ENCODE data around the gene ZMYND8. TPM values are rescaled to one million over a fixed set of nuclear protein-coding genes. Genes with fewer than 3 reads are reported as not detected.
A peak's percentile ranks its signal among the peaks of the same experiment; 100 is the strongest.

Gene ZMYND8
- total and polyA plus RNA-seq, 2 donors (not counting 1 experiment from before 2014, with no cell fraction given): 12.6 to 13.0 TPM

GRCh38 chr20:47361057-47361915, 4.8 kb upstream of the ZMYND8 start:
- Histone ChIP-seq H3K79me2 (ENCODE audit: control insufficient read depth, insufficient read depth, low read length) (peaks cover 2% of the 10 kb centered on the region), H3K36me3 (ENCODE audit: control insufficient read depth, insufficient read depth, low read length) (no peaks in the 10 kb centered on the region), H3K4me1 (ENCODE audit: control insufficient read depth, extremely low read depth, insufficient read depth, low read length) (peaks cover 39% of the 10 kb centered on the region), H3K4me3 (replicated peaks in 1 of 4; ENCODE audit: control extremely low read depth in 1 of 4, insufficient read depth in 1 of 4, low read depth in 3 of 4, low read length in 4 of 4) (no peak overlapping the region), H3K9ac (ENCODE audit: insufficient read depth, low read length) (peak overlapping the region; percentile 27), H3K9me3 (ENCODE audit: control insufficient read depth, insufficient read depth, low read depth, low read length) (no peaks in the 10 kb centered on the region), H3K4me2 (ENCODE audit: extremely low read depth, insufficient read depth, low read length) (peak overlapping the region; percentile 73), H3K27me3 (ENCODE audit: control insufficient read depth, insufficient read depth, low read length) (no peaks in the 10 kb centered on the region), H3K27ac (ENCODE audit: insufficient read depth, low read length) (peak overlapping the region; percentile 95), H4K20me1 (ENCODE audit: control insufficient read depth, extremely low read depth, insufficient read depth, low read length) (no peaks in the 10 kb centered on the region), H2AFZ (ENCODE audit: low read length) (peak overlapping the region; percentile 90)
- DNase-seq (ENCODE audit: low read depth in 2 of 2): peak in 1 of 2 donors; percentile 4
- TF ChIP-seq CTCF (conservative IDR thresholded peaks at IDR 0.05 in 1 of 2, IDR thresholded peaks at IDR 0.05 in 1 of 2; ENCODE audit: low read depth in 1 of 2, low read length in 2 of 2): no peak

DNA sequence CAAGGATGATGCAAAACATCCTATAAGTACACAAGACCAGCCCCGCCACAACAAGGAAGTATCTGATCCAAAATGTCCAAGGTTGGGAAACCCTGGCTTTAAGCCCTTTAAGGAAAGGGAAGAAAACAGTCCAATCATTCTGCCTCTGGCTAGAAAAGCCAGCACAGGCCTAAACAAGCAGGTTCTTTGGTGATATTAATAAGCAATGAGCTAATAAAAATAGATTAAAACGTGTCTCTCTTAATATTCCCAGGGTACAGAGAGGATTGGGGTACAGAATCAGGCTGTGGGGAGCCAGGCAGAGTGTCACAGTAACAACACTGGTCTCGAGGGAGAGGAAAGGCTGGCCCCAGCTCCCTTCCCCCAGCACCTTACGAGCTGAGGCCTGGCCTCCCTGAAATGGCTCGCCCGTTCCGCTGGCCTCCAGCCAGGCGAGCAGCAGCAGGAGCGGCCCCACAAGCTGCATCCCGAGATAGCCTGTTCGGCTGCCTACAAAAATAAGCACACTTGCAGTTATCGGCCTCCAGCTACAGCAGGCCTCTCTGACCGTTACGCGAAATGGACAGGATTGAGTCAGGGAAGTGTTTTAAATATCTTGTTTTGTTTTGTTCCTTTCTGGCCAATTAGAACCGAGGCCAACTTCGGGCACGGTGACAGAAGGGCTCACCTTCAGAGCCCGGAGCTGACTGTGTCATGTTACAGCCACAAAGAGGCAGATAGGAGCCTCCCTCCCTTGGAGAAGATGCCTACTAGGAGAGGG, 4.0 kb upstream of the ZMYND8 start:
- TF ChIP-seq EZH2 (IDR thresholded peaks at IDR 0.05; ENCODE audit: low read length, missing control alignments) (no peak), CTCF (conservative IDR thresholded peaks at IDR 0.05 in 1 of 2, IDR thresholded peaks at IDR 0.05 in 1 of 2; ENCODE audit: low read depth in 1 of 2, low read length in 2 of 2) (no peak)
- peak; percentile 96 to 98 for DNase-seq (ENCODE audit: low read depth in 2 of 2)
- peak overlapping the region; percentile 73 for H3K4me2 ChIP-seq (ENCODE audit: extremely low read depth, insufficient read depth, low read length)
- H3K9me3 ChIP-seq (ENCODE audit: control insufficient read depth, insufficient read depth, low read depth, low read length): no peaks in the 10 kb centered on the region
- peak overlapping the region; percentile 95 for H3K27ac ChIP-seq (ENCODE audit: insufficient read depth, low read length)
- peak overlapping the region in 1 of 4 experiments; percentile 3 for H3K4me3 ChIP-seq (replicated peaks in 1 of 4; ENCODE audit: control extremely low read depth in 1 of 4, insufficient read depth in 1 of 4, low read depth in 3 of 4, low read length in 4 of 4)
- peaks cover 7% of the 10 kb centered on the region for H3K79me2 ChIP-seq (ENCODE audit: control insufficient read depth, insufficient read depth, low read length)
- H4K20me1 ChIP-seq (ENCODE audit: control insufficient read depth, extremely low read depth, insufficient read depth, low read length): no peaks in the 10 kb centered on the region
- H3K27me3 ChIP-seq (ENCODE audit: control insufficient read depth, insufficient read depth, low read length): no peaks in the 10 kb centered on the region
- no peaks in the 10 kb centered on the region for H3K36me3 ChIP-seq (ENCODE audit: control insufficient read depth, insufficient read depth, low read length)
- peaks cover 42% of the 10 kb centered on the region for H3K4me1 ChIP-seq (ENCODE audit: control insufficient read depth, extremely low read depth, insufficient read depth, low read length)
- H3K9ac ChIP-seq (ENCODE audit: insufficient read depth, low read length): peak overlapping the region; percentile 61
- H2AFZ ChIP-seq (ENCODE audit: low read length): peak overlapping the region; percentile 90
